ENCODE results near the gene FUT7. TPM values are rescaled to one million over a fixed set of nuclear protein-coding genes. Genes with fewer than 3 reads are reported as not detected.

The FUT7 gene
- total RNA-seq, 4 donors from 2014 or later, result 0.60 TPM; not detected in 3

- Histone ChIP-seq H3K27ac (no peak overlapping the region), H3K4me1 (peaks cover 0 to 45% (median 31%) of the 10 kb centered on the region in 4 donors), H3K9me3 (no peaks in the 10 kb centered on the region), H3K4me3 (no peak overlapping the region), H3K36me3 (peaks cover 0 to 15% (median 0%) of the 10 kb centered on the region in 3 donors), H3K27me3 (peaks cover 0 to 13% of the 10 kb centered on the region in 2 donors)
- 74 to 79% methylated on average over 10 of the region's 10 CpGs for WGBS, 2 donors
- no peak for DNase-seq (ENCODE audit: low spot score in 2 of 2)
- TF ChIP-seq POLR2A (IDR thresholded peaks at IDR 0.05) (no peak), EP300 (IDR thresholded peaks at IDR 0.05) (no peak), CTCF (IDR thresholded peaks at IDR 0.05) (no peak)
Measured at GRCh38 chr9:136990242-136990911, 41.5 kb downstream of the FUT7 start.

GRCh38 chr9:136988872-136989271 lies 43.0 kb downstream of the FUT7 start:
- Histone ChIP-seq H3K9me3 (no peaks in the 10 kb centered on the region), H3K4me3 (no peak overlapping the region), H3K4me1 (peaks cover 0 to 39% (median 23%) of the 10 kb centered on the region in 4 donors), H3K36me3 (peaks cover 0 to 5% (median 0%) of the 10 kb centered on the region in 3 donors), H3K27me3 (peaks cover 0 to 28% of the 10 kb centered on the region in 2 donors), H3K27ac (no peak overlapping the region)
- TF ChIP-seq POLR2A (IDR thresholded peaks at IDR 0.05), result no peak
- TF ChIP-seq EP300 (IDR thresholded peaks at IDR 0.05), result no peak
- no peak for TF ChIP-seq CTCF (IDR thresholded peaks at IDR 0.05)
- 90 to 91% methylated on average over 4 of the region's 4 CpGs for WGBS, 2 donors
- no peak for DNase-seq (ENCODE audit: low spot score in 2 of 2)

GRCh38 chr9:136985853-136986252 lies 46.0 kb downstream of the FUT7 start:
- no peak overlapping the region for H3K4me3 ChIP-seq
- no peaks in the 10 kb centered on the region for H3K9me3 ChIP-seq
- H3K36me3 ChIP-seq, result no peaks in the 10 kb centered on the region
- peaks cover 0 to 37% of the 10 kb centered on the region in 2 donors for H3K27me3 ChIP-seq
- DNase-seq (ENCODE audit: low spot score in 2 of 2), result no peak
- peaks cover 0 to 28% (median 9%) of the 10 kb centered on the region in 4 donors for H3K4me1 ChIP-seq
- 36% methylated on average over 27 of the region's 33 CpGs; no CpG with 5 or more reads in 1 of the 2 donors for WGBS, 2 donors
- H3K27ac ChIP-seq, result no peak overlapping the region
- TF ChIP-seq EP300 (IDR thresholded peaks at IDR 0.05) (no peak), CTCF (IDR thresholded peaks at IDR 0.05) (no peak), POLR2A (IDR thresholded peaks at IDR 0.05) (no peak)

- Histone ChIP-seq H3K4me3 (peak overlapping the region in 1 of 4 donors; percentile 5), H3K27me3 (peaks cover 0 to 37% of the 10 kb centered on the region in 2 donors), H3K9me3 (no peaks in the 10 kb centered on the region), H3K27ac (no peak overlapping the region), H3K36me3 (peaks cover 0 to 5% (median 0%) of the 10 kb centered on the region in 3 donors), H3K4me1 (peaks cover 0 to 32% (median 9%) of the 10 kb centered on the region in 4 donors)
- TF ChIP-seq CTCF (IDR thresholded peaks at IDR 0.05) (no peak), EP300 (IDR thresholded peaks at IDR 0.05) (no peak), POLR2A (IDR thresholded peaks at IDR 0.05) (no peak)
- DNase-seq (ENCODE audit: low spot score in 2 of 2), result no peak
- WGBS, 2 donors, result 31 to 33% methylated on average over 6 to 31 of the region's 48 CpGs
Measured at GRCh38 chr9:136985027-136985602, 46.8 kb downstream of the FUT7 start.

GRCh38 chr9:136984464-136985026 lies 47.3 kb downstream of the FUT7 start:
- H3K9me3 ChIP-seq, result no peaks in the 10 kb centered on the region
- DNase-seq (ENCODE audit: low spot score in 2 of 2), result no peak
- H3K4me3 ChIP-seq, result no peak overlapping the region
- H3K4me1 ChIP-seq, result peaks cover 0 to 37% (median 9%) of the 10 kb centered on the region in 4 donors
- H3K36me3 ChIP-seq, result peaks cover 0 to 5% (median 0%) of the 10 kb centered on the region in 3 donors
- peaks cover 0 to 37% of the 10 kb centered on the region in 2 donors for H3K27me3 ChIP-seq
- TF ChIP-seq EP300 (IDR thresholded peaks at IDR 0.05), result no peak
- TF ChIP-seq CTCF (IDR thresholded peaks at IDR 0.05), result no peak
- TF ChIP-seq POLR2A (IDR thresholded peaks at IDR 0.05), result peak in 1 of 2 donors; percentile 15
- WGBS, 2 donors, result 56 to 66% methylated on average over 18 to 27 of the region's 29 CpGs
- no peak overlapping the region for H3K27ac ChIP-seq

Data from tibial nerve (tissue), 4 donors.